Left lobe of liver (tissue), 2 donors: ENCODE results near the gene TFRC. TPM values are rescaled to one million over a fixed set of nuclear protein-coding genes. Genes with fewer than 3 reads are reported as not detected.
"Not testable (repeated sequence)": the region's sequence is repeated elsewhere in the genome, so short reads cannot be mapped to it uniquely, and the experiment has no call there.

Experiments
- ATAC-seq: fragments of 200-7000 bp; cut with Tn5 transposase; one replicate; pipeline ENCODE4 v1.9.1; 2020; ENCODE audit warnings: mild to moderate bottlenecking, moderate library complexity
- DNase-seq: peaks from one replicate; pipeline ENCODE4 v3.0.0-alpha.2; 2020; ENCODE audit warnings: low spot score
- total RNA-seq: library from RNA; stranded (reverse); gene quantifications from one replicate; pipeline ENCODE4 v1.2.1, GENCODE V29; 2021
- donor health status: DM: no; HTN: no; CAD: no; lungs with moderate emphysema.
- donor health status: DM: no; HTN: yes; CAD: no.

The TFRC gene
- total RNA-seq, 1 donor from 2014 or later, result 20.9 TPM

- no peak for DNase-seq
- ATAC-seq, result no peak
Observed at GRCh38 chr3:196087906-196088305, 6.0 kb upstream of the TFRC start.

GRCh38 chr3:196082619-196082971 is 705 bp upstream of the TFRC start:
- peak; percentile 60 for ATAC-seq

GRCh38 chr3:196081002-196081833 is 672 bp downstream of the TFRC start:
- ATAC-seq, result peak; percentile 74

More at GRCh38 chr3:196082619-196082971, 705 bp upstream of the TFRC start:
- peak; percentile 63 for DNase-seq

GRCh38 chr3:196080101-196080846 is 1.6 kb downstream of the TFRC start:
- not testable (repeated sequence) for ATAC-seq, DNase-seq

More at GRCh38 chr3:196081002-196081833, 672 bp downstream of the TFRC start:
- DNase-seq, result peak; percentile 73

- ATAC-seq (no peak), DNase-seq (no peak)
Observed at GRCh38 chr3:196079682-196080081, 2.2 kb downstream of the TFRC start.

- DNase-seq, result no peak
- ATAC-seq, result no peak
Observed at GRCh38 chr3:196075013-196075412, 6.9 kb downstream of the TFRC start.

GRCh38 chr3:196073255-196073753 is 8.6 kb downstream of the TFRC start:
- DNase-seq, result peak; percentile 59
- ATAC-seq, result peak; percentile 98

- ATAC-seq (no peak), DNase-seq (no peak)
Observed at GRCh38 chr3:196072313-196072712, 9.6 kb downstream of the TFRC start.

- not testable (repeated sequence) for DNase-seq, ATAC-seq
Observed at GRCh38 chr3:196068812-196069211, 13.1 kb downstream of the TFRC start.

- DNase-seq (no peak), ATAC-seq (no peak)
Observed at GRCh38 chr3:196067439-196067838, 14.5 kb downstream of the TFRC start.

GRCh38 chr3:196063971-196064370 is 17.9 kb downstream of the TFRC start:
- no peak for ATAC-seq
- no peak for DNase-seq

- no peak for DNase-seq
Observed at GRCh38 chr3:196063456-196063855, 18.4 kb downstream of the TFRC start.

GRCh38 chr3:196063049-196063448 is 18.8 kb downstream of the TFRC start:
- ATAC-seq (no peak), DNase-seq (no peak)

More at GRCh38 chr3:196063456-196063855, 18.4 kb downstream of the TFRC start:
- no peak for ATAC-seq

GRCh38 chr3:196060834-196061233 is 21.1 kb downstream of the TFRC start:
- DNase-seq (no peak), ATAC-seq (no peak)

GRCh38 chr3:196057760-196058331 is 24.0 kb downstream of the TFRC start:
- no peak for ATAC-seq

GRCh38 chr3:196056371-196056770 is 25.5 kb downstream of the TFRC start:
- DNase-seq, ATAC-seq: not testable (repeated sequence)

More at GRCh38 chr3:196057760-196058331, 24.0 kb downstream of the TFRC start:
- no peak for DNase-seq

- DNase-seq (peak; percentile 69), ATAC-seq (peak; percentile 79)
Observed at GRCh38 chr3:196055683-196056270, 26.1 kb downstream of the TFRC start.

- no peak for ATAC-seq
Observed at GRCh38 chr3:196055240-196055639, 26.6 kb downstream of the TFRC start.

GRCh38 chr3:196054661-196055060 is 27.2 kb downstream of the TFRC start:
- ATAC-seq (no peak), DNase-seq (no peak)

More at GRCh38 chr3:196055240-196055639, 26.6 kb downstream of the TFRC start:
- DNase-seq, result no peak

- DNase-seq, result no peak
- no peak for ATAC-seq
Observed at GRCh38 chr3:196053487-196053886, 28.4 kb downstream of the TFRC start.
